C4-2B (cell line): Measurements from ENCODE around the gene TMEM178B.

ENCODE experiments used
- CTCF ChIP-seq: fragments of 450-650 bp; conservative IDR thresholded peaks from 2 replicates; pipeline ENCODE4 v1.5.1; 2017; ENCODE audit warnings: mild to moderate bottlenecking
- ZFX ChIP-seq: fragments of 450-650 bp; IDR thresholded peaks from 2 replicates; pipeline ENCODE4 v1.6.1; 2017

DNA sequence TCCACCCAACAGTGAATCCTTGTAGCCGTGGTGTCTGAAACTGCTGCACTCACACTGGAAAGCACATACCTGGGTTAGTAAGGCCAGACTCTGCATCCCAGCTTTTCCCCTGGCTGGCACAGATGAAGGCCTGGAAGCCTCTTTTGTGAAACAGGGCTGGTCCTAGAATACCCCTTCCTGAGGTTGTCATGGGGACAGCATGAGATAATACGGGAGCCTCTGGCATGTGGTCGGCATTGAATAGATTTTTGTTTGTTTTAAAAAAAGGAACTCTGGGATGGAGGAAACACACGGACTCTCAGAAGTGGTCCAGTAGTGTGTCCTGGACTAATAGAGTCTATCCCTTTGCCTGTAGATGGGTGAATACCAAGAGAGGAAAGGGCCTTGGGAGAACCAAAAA lies 129.7 kb downstream of the TMEM178B start:
- TF ChIP-seq CTCF (no peak), ZFX (no peak)
